GM12878 (cell line): ENCODE results near the gene FKRP. TPM values are rescaled to one million over a fixed set of nuclear protein-coding genes. Genes with fewer than 3 reads are reported as not detected.

Experiments
- ATAC-seq: fragments of 200-7000 bp; cut with Tn5 transposase; 3 replicates; pipeline ENCODE4 v1.9.1; 2020; ENCODE audit warnings: mild to moderate bottlenecking, moderate library complexity
- BruUV-seq: library from RNA; stranded (reverse); fragments of 400-500 nt; replicated peaks from 2 replicates; lab custom pipeline; 2021; lab: Mats Ljungman, UMichigan
- CTCF ChIA-PET: fragments of 300-600 bp; sonication (Branson Sonifier 250); formaldehyde crosslinking; extraction: SDS; loops from one replicate; lab custom pipeline; 2021; ENCODE audit warnings: inconsistent platforms; lab: Yijun Ruan, JAX
- POLR2A ChIA-PET: fragments of 350-600 bp; formaldehyde crosslinking; extraction: SDS; loops from one replicate; lab custom pipeline; 2021; ENCODE audit warnings: inconsistent platforms; lab: Charles Lee
- RAD21 ChIA-PET: fragments of 300-600 bp; sonication (Branson Sonifier 250); formaldehyde crosslinking; loops from one replicate; lab custom pipeline; 2023; ENCODE audit warnings: antibody characterized with exemption; ENCODE audit not compliant: unreplicated experiment; lab: Charles Lee
- SMC1A ChIA-PET: fragments of 300-600 bp; sonication (Branson Sonifier 250); formaldehyde crosslinking; loops from one replicate; lab custom pipeline; 2023; ENCODE audit not compliant: unreplicated experiment, uncharacterized antibody; lab: Charles Lee
- DNase-seq: peaks from one replicate; pipeline ENCODE4 v3.0.0-alpha.2; 2011; ENCODE audit warnings: low read depth, low spot score
- FAIRE-seq: peaks from 3 replicates; lab custom pipeline; 2011; peaks lifted over from hg19 to GRCh38; lab: Jason Lieb, UNC
- H2AFZ ChIP-seq: 2 replicates; pipeline ENCODE4 v1.6.0; 2011; ENCODE audit warnings: low read depth, low read length, control low read depth; ENCODE audit not compliant: control insufficient read depth
- H3K27ac ChIP-seq: 2 replicates; pipeline ENCODE4 v1.5.1; 2011; ENCODE audit warnings: control low read depth; ENCODE audit not compliant: control insufficient read depth, insufficient read depth
- H3K27me3 ChIP-seq, 2 experiments: replicated peaks in 1 of 2; 2 replicates each; pipeline versions ENCODE4 v1.6.0 to v1.6.1; 2011; ENCODE audit warnings: low read length in 1 of 2; ENCODE audit not compliant: control insufficient read depth in 2 of 2, insufficient read depth in 2 of 2
- H3K36me3 ChIP-seq, 2 experiments: 2 replicates each; pipeline ENCODE4 v1.5.1; 2011; ENCODE audit warnings: low read length in 1 of 2; ENCODE audit not compliant: control insufficient read depth in 2 of 2, insufficient read depth in 2 of 2
- H3K4me1 ChIP-seq: 2 replicates; pipeline ENCODE4 v1.6.1; 2011; ENCODE audit warnings: mild to moderate bottlenecking, low read length, moderate library complexity, mixed read lengths; ENCODE audit not compliant: control insufficient read depth, insufficient read depth
- H3K4me2 ChIP-seq: 2 replicates; pipeline ENCODE4 v1.6.0; 2011; ENCODE audit warnings: control low read depth; ENCODE audit not compliant: control insufficient read depth, insufficient read depth
- H3K4me3 ChIP-seq: fragments of 200-600 bp; sonication (generic); 2 replicates; pipeline ENCODE4 v1.5.1; 2016
- H3K79me2 ChIP-seq: 2 replicates; pipeline ENCODE4 v1.6.0; 2011; ENCODE audit warnings: low read length; ENCODE audit not compliant: control insufficient read depth, insufficient read depth
- H3K9ac ChIP-seq: 2 replicates; pipeline ENCODE4 v1.8.0; 2011; ENCODE audit warnings: low read length, control low read depth, mixed read lengths; ENCODE audit not compliant: control insufficient read depth, insufficient read depth
- H3K9me3 ChIP-seq: replicated peaks from 3 replicates; pipeline ENCODE4 v1.5.1; 2011; ENCODE audit warnings: mild to moderate bottlenecking, low read length; ENCODE audit not compliant: control insufficient read depth, insufficient read depth
- H4K20me1 ChIP-seq: 2 replicates; pipeline ENCODE4 v1.6.0; 2011; ENCODE audit not compliant: control insufficient read depth, insufficient read depth
- ATF7 ChIP-seq: fragments of 450-650 bp; IDR thresholded peaks from 2 replicates; pipeline ENCODE4 v1.6.1; 2016; ENCODE audit warnings: low read depth, mild to moderate bottlenecking
- BHLHE40 ChIP-seq, 2 experiments: fragments of 450-650 bp in 1 of 2; IDR thresholded peaks; 2 replicates each; pipeline ENCODE4 v1.6.1; 2011 to 2017; ENCODE audit warnings: low read depth in 2 of 2, borderline replicate concordance in 1 of 2, improper control_type of control experiment in 1 of 2, low read length in 1 of 2, mild to moderate bottlenecking in 1 of 2
- CEBPB ChIP-seq, 2 experiments: fragments of 150-350 bp in 1 of 2; IDR thresholded peaks; 2 replicates each; pipeline ENCODE4 v1.6.1; 2012 to 2014; ENCODE audit warnings: low read depth in 2 of 2, low read length in 2 of 2, borderline replicate concordance in 1 of 2, inconsistent platforms in 1 of 2
- GATAD2B ChIP-seq: fragments of 450-650 bp; conservative IDR thresholded peaks from 2 replicates; pipeline ENCODE4 v1.6.1; 2017; ENCODE audit warnings: low read depth, mild to moderate bottlenecking, moderate library complexity
- IKZF2 ChIP-seq, 2 experiments: fragments of 450-650 bp; IDR thresholded peaks; 2 replicates each; pipeline ENCODE4 v1.6.1; 2017; ENCODE audit warnings: mild to moderate bottlenecking in 2 of 2, moderate library complexity in 2 of 2
- KLF5 ChIP-seq: fragments of 450-650 bp; IDR thresholded peaks from 2 replicates; pipeline ENCODE4 v1.6.1; 2014; ENCODE audit warnings: mild to moderate bottlenecking; ENCODE audit not compliant: partially characterized antibody
- LARP7 ChIP-seq: fragments of 450-650 bp; IDR thresholded peaks from 2 replicates; pipeline ENCODE4 v1.6.1; 2017; ENCODE audit warnings: mild to moderate bottlenecking
- MXI1 ChIP-seq: fragments of 150-350 bp; IDR thresholded peaks from 2 replicates; pipeline ENCODE4 v1.6.1; 2011; ENCODE audit warnings: low read depth, mild to moderate bottlenecking, inconsistent platforms, low read length, improper control_type of control experiment
- MYB ChIP-seq: fragments of 150-350 bp; IDR thresholded peaks from 2 replicates; pipeline ENCODE4 v1.6.1; 2014; ENCODE audit warnings: mild to moderate bottlenecking, low read depth, low read length, borderline replicate concordance
- NBN ChIP-seq: fragments of 450-650 bp; IDR thresholded peaks from 2 replicates; pipeline ENCODE4 v1.6.1; 2016
- NFYA ChIP-seq: IDR thresholded peaks from 2 replicates; pipeline ENCODE4 v1.6.1; 2011; ENCODE audit warnings: low read depth, mild to moderate bottlenecking, low read length, improper control_type of control experiment, borderline replicate concordance
- NFYB ChIP-seq: IDR thresholded peaks from 2 replicates; pipeline ENCODE4 v1.6.1; 2011; ENCODE audit warnings: low read depth, mild to moderate bottlenecking, low read length, improper control_type of control experiment, moderate library complexity; ENCODE audit not compliant: insufficient read depth
- POLR2A ChIP-seq: IDR thresholded peaks from 2 replicates; pipeline ENCODE4 v1.6.1; 2011; ENCODE audit warnings: low read depth, mild to moderate bottlenecking, low read length
- POLR2AphosphoS2 ChIP-seq: IDR thresholded peaks from 2 replicates; pipeline ENCODE4 v1.6.1; 2011; ENCODE audit warnings: low read depth, mild to moderate bottlenecking, low read length, improper control_type of control experiment, moderate library complexity
- POLR2AphosphoS5 ChIP-seq: IDR thresholded peaks from 2 replicates; pipeline ENCODE4 v1.6.1; 2011; ENCODE audit warnings: mild to moderate bottlenecking, low read length, inconsistent platforms
- POU2F2 ChIP-seq: IDR thresholded peaks from 3 replicates; pipeline ENCODE4 v1.6.1; 2011; ENCODE audit warnings: low read depth, mild to moderate bottlenecking, low read length, borderline replicate concordance
- SMAD1 ChIP-seq: fragments of 450-650 bp; IDR thresholded peaks from 2 replicates; pipeline ENCODE4 v1.6.1; 2018; ENCODE audit warnings: mild to moderate bottlenecking, low read depth; ENCODE audit not compliant: partially characterized antibody
- SMC3 ChIP-seq: IDR thresholded peaks from 2 replicates; pipeline ENCODE4 v1.6.1; 2011; ENCODE audit warnings: low read length, improper control_type of control experiment, borderline replicate concordance
- SPI1 ChIP-seq: IDR thresholded peaks from 2 replicates; pipeline ENCODE4 v1.6.1; 2011; ENCODE audit warnings: low read depth, mild to moderate bottlenecking, low read length, moderate library complexity, borderline replicate concordance; ENCODE audit not compliant: insufficient read depth
- WGBS: methylation state at CpG from one replicate; pipeline ENCODE4 v1.1.6; 2016; ENCODE audit warnings: low lambda C conversion rate; ENCODE audit not compliant: insufficient replicate concordance, insufficient coverage; ENCODE audit errors: missing lambda C conversion rate; 5-methylcytosine and 5-hydroxymethylcytosine counted together
- in situ Hi-C: fragments of 300-500 bp; cut with MboI; formaldehyde crosslinking; loops from 9 replicates; pipeline ENCODE4 v1.14.3; 2018; ENCODE audit warnings: mixed read lengths
- intact Hi-C: fragments of 100-400 bp; cut with micrococcal nuclease; formaldehyde crosslinking; loops from one replicate; pipeline ENCODE4 v1.14.2; 2022; ENCODE audit not compliant: unreplicated experiment
- polyA plus RNA-seq, 11 experiments: library from polyadenylated mRNA; depleted of rRNA in 4 of 11; unstranded in 6 of 11; stranded (reverse) in 5 of 11; fragments of >200 nt; fragmentation: Nextera tagmentation in 4 of 11; fragmentation: Illumina TruSeq in 1 of 11; extraction: Ambion mirVana in 4 of 11; extraction: Trizol in 1 of 11; gene quantifications; 1 replicate in 1 of 11; 2 replicates in 10 of 11; pipeline versions ENCODE4 v1.2.1 to v1.2.3, GENCODE V29; 2011 to 2016; ENCODE audit warnings: inconsistent platforms in 2 of 11, missing spikeins in 2 of 11, low read depth in 1 of 11
- total RNA-seq, 4 experiments: library from RNA; depleted of rRNA in 3 of 4; stranded (reverse); fragments of >200 nt in 3 of 4; fragmentation: Illumina TruSeq in 1 of 4; extraction: Trizol in 1 of 4; gene quantifications; 2 replicates each; pipeline versions ENCODE4 v1.2.1 to v1.2.3, GENCODE V29; 2013 to 2021
- TF ChIP-seq, protein P1 (sequence below): fragments of 450-650 bp; conservative IDR thresholded peaks from 2 replicates; pipeline ENCODE4 v1.6.1; 2017; ENCODE audit warnings: mild to moderate bottlenecking, moderate library complexity

Gene FKRP
- total and polyA plus RNA-seq, 10 of the 15 experiments (the other 5 are each of a cell fraction or from before 2014, with no cell fraction given), result 1.3 to 14.1 (median 7.8) TPM

DNA sequence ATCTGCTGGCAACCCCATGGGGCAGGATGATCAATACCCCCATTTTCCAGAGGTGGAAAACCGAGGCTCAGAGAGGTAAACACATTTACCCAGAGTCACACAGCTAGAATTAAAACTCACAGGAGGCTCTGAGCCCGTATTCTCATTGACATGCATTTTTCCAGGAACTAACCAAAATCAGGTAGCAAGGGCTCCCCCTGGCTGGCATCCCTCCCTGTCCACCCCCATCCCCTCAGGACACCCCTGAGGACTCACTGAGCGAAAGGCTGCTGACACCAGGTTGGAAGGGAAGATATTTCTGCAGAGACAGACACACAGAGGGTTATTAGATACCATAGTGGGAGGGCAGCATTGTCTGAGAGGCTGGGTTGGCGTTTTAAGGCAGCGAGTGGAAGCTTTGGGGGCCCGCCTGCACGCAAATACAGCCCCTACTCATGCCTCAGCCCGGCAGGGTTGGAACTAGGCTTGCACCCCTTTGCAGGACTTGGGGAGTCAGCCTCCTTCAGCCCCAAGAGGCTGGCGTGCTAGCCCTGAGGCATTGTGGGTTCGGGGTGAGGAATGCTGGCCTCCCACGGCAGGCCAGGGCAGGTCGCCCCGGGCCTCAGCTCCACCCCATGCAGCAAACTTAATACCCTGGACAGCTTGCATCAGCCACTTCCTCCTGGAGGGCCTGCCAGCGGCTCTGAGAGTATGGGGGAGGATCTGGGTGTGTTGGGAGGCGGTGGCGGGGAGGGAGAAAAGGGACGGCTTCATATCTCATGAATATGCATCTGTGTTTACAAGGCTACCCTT is 38.6 kb downstream of the FKRP start:
- Histone ChIP-seq H3K79me2 (peaks cover 65% of the 10 kb centered on the region), H2AFZ (no peak overlapping the region), H3K9ac (peak overlapping the region; percentile 65), H3K4me2 (peak overlapping the region; percentile 81), H3K27me3 (no peaks in the 10 kb centered on the region), H3K27ac (peak overlapping the region; percentile 94), H3K9me3 (no peaks in the 10 kb centered on the region; the same call in 2 of the 3 replicates), H3K4me3 (peak overlapping the region; percentile 100), H3K4me1 (0 out of 2 replicates have a peak, but pooled peaks cover 7% of the 10 kb centered on the region), H4K20me1 (no peaks in the 10 kb centered on the region; the same call in 1 of the 2 replicates), H3K36me3 (peaks cover 8 to 16% of the 10 kb centered on the region in 2 experiments; a peak in 3 of 4 replicates)
- 3% methylated on average over 17 of the region's 17 CpGs for WGBS
- ChIA-PET POLR2A (interaction anchor here (1.0 to 1.9 kb wide), 7 partner anchors 19 to 472 kb away, joined by 3 to 6 read pairs (median 4); partner anchors contain the start of genes CCDC9 and ZC3H4), CTCF (interaction anchor here (0.6 to 4.4 kb wide), 19 partner anchors 12 to 564 kb away, joined by 3 to 43 read pairs (median 6); partner anchors contain the start of gene DHX34), RAD21 (interaction anchor here (1.0 to 2.5 kb wide), 4 partner anchors 36 to 56 kb away, joined by 3 to 8 read pairs (median 5); no protein-coding TSS in a partner anchor), SMC1A (interaction anchor here (0.7 to 2.5 kb wide), 13 partner anchors 9 to 208 kb away, joined by 3 to 11 read pairs (median 4); no protein-coding TSS in a partner anchor)
- in situ Hi-C loops, result no loop called here
- intact Hi-C loops, result loop anchor here (5.0 kb wide), 1 partner anchor 38 kb away; no protein-coding TSS in a partner anchor
- DNase-seq (peak; percentile 62), FAIRE-seq (no peak), ATAC-seq (peak; percentile 65)
- no TSS peak for BruUV-seq
- no peak for TF ChIP-seq KLF5
- TF ChIP-seq POU2F2, result peak; percentile 97
- TF ChIP-seq IKZF2 (IDR thresholded peaks at IDR 0.05), result peak in 1 of 2 experiments; percentile 19; a peak in 1 of 4 replicates
- TF ChIP-seq LARP7, result peak; percentile 35; the same call in 1 of the 2 replicates
- TF ChIP-seq POLR2AphosphoS2, result peak; percentile 65; the same call in 1 of the 2 replicates
- TF ChIP-seq SMC3, result peak; percentile 12; the same call in 1 of the 2 replicates
- TF ChIP-seq ATF7, result peak; percentile 65; the same call in 1 of the 2 replicates
- TF ChIP-seq NBN, result 0 out of 2 replicates have a peak, but pooled peaks have one; percentile 29
- peak; percentile 20; the same call in 1 of the 2 replicates for TF ChIP-seq POLR2AphosphoS5
- 0 out of 2 replicates have a peak, but pooled peaks have one; percentile 35 for TF ChIP-seq GATAD2B
- TF ChIP-seq NFYB, result no peak
- TF ChIP-seq, protein P1, sequence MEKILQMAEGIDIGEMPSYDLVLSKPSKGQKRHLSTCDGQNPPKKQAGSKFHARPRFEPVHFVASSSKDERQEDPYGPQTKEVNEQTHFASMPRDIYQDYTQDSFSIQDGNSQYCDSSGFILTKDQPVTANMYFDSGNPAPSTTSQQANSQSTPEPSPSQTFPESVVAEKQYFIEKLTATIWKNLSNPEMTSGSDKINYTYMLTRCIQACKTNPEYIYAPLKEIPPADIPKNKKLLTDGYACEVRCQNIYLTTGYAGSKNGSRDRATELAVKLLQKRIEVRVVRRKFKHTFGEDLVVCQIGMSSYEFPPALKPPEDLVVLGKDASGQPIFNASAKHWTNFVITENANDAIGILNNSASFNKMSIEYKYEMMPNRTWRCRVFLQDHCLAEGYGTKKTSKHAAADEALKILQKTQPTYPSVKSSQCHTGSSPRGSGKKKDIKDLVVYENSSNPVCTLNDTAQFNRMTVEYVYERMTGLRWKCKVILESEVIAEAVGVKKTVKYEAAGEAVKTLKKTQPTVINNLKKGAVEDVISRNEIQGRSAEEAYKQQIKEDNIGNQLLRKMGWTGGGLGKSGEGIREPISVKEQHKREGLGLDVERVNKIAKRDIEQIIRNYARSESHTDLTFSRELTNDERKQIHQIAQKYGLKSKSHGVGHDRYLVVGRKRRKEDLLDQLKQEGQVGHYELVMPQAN, result no peak
- 0 out of 2 replicates have a peak, but pooled peaks have one; percentile 45 for TF ChIP-seq MXI1
- TF ChIP-seq MYB, result no peak
- TF ChIP-seq CEBPB (IDR thresholded peaks at IDR 0.05; ENCODE audit: borderline replicate concordance in 1 of 2, low read depth in 2 of 2, low read length in 2 of 2), result peak in 1 of 2 experiments; percentile 81; a peak in 1 of 4 replicates
- TF ChIP-seq BHLHE40 (IDR thresholded peaks at IDR 0.05; ENCODE audit: borderline replicate concordance in 1 of 2, low read depth in 2 of 2, low read length in 1 of 2), result no peak; a peak in 1 of 4 replicates
- TF ChIP-seq POLR2A, result peak; percentile 84
- TF ChIP-seq SMAD1, result no peak
- TF ChIP-seq SPI1, result peak; percentile 71; the same call in 1 of the 2 replicates
- TF ChIP-seq NFYA, result no peak
